Amniotic stem cell (primary cell): Measurements from ENCODE around the gene CYRIA.

Source experiments
- DNase-seq: peaks from one replicate; lab custom pipeline; 2025; lab: John Stamatoyannopoulos, UW

CYRIA gene

GRCh38 chr2:16669388-16669787 is 3.8 kb upstream of the CYRIA start:
- DNase-seq = no peak

GRCh38 chr2:16666449-16666801 is 791 bp upstream of the CYRIA start:
- DNase-seq = no peak

- no peak for DNase-seq
Observed at GRCh38 chr2:16664809-16665747, 556 bp downstream of the CYRIA start.

- no peak for DNase-seq
Observed at GRCh38 chr2:16664052-16664731, 1.4 kb downstream of the CYRIA start.

- DNase-seq = no peak
Observed at GRCh38 chr2:16663121-16663905, 2.3 kb downstream of the CYRIA start.

GRCh38 chr2:16661936-16662839 is 3.4 kb downstream of the CYRIA start:
- DNase-seq = no peak

GRCh38 chr2:16661526-16661925 is 4.1 kb downstream of the CYRIA start:
- DNase-seq = no peak

GRCh38 chr2:16660556-16660955 is 5.1 kb downstream of the CYRIA start:
- DNase-seq = no peak

GRCh38 chr2:16660114-16660513 is 5.5 kb downstream of the CYRIA start:
- no peak for DNase-seq

- DNase-seq = no peak
Observed at GRCh38 chr2:16658076-16658739, 7.4 kb downstream of the CYRIA start.

GRCh38 chr2:16657671-16658070 is 8.0 kb downstream of the CYRIA start:
- no peak for DNase-seq

GRCh38 chr2:16656784-16657391 is 8.7 kb downstream of the CYRIA start:
- DNase-seq = no peak

- no peak for DNase-seq
Observed at GRCh38 chr2:16655905-16656642, 9.6 kb downstream of the CYRIA start.

- DNase-seq = no peak
Observed at GRCh38 chr2:16655445-16655837, 10.2 kb downstream of the CYRIA start.

GRCh38 chr2:16654833-16655444 is 10.7 kb downstream of the CYRIA start:
- DNase-seq = no peak

GRCh38 chr2:16653799-16654198 is 11.8 kb downstream of the CYRIA start:
- no peak for DNase-seq

GRCh38 chr2:16653083-16653375 is 12.6 kb downstream of the CYRIA start:
- no peak for DNase-seq

GRCh38 chr2:16652296-16653082 is 13.1 kb downstream of the CYRIA start:
- no peak for DNase-seq
